GM18517 (cell line): ENCODE measurements around the gene ZNF541.

Experiments used
- ATAC-seq: cut with Tn5 transposase; IDR thresholded peaks from one replicate; pipeline ENCODE4 v1.9.1; 2021; ENCODE audit warnings: mild to moderate bottlenecking, moderate library complexity; ENCODE audit not compliant: unreplicated experiment

ZNF541 gene, protein sequence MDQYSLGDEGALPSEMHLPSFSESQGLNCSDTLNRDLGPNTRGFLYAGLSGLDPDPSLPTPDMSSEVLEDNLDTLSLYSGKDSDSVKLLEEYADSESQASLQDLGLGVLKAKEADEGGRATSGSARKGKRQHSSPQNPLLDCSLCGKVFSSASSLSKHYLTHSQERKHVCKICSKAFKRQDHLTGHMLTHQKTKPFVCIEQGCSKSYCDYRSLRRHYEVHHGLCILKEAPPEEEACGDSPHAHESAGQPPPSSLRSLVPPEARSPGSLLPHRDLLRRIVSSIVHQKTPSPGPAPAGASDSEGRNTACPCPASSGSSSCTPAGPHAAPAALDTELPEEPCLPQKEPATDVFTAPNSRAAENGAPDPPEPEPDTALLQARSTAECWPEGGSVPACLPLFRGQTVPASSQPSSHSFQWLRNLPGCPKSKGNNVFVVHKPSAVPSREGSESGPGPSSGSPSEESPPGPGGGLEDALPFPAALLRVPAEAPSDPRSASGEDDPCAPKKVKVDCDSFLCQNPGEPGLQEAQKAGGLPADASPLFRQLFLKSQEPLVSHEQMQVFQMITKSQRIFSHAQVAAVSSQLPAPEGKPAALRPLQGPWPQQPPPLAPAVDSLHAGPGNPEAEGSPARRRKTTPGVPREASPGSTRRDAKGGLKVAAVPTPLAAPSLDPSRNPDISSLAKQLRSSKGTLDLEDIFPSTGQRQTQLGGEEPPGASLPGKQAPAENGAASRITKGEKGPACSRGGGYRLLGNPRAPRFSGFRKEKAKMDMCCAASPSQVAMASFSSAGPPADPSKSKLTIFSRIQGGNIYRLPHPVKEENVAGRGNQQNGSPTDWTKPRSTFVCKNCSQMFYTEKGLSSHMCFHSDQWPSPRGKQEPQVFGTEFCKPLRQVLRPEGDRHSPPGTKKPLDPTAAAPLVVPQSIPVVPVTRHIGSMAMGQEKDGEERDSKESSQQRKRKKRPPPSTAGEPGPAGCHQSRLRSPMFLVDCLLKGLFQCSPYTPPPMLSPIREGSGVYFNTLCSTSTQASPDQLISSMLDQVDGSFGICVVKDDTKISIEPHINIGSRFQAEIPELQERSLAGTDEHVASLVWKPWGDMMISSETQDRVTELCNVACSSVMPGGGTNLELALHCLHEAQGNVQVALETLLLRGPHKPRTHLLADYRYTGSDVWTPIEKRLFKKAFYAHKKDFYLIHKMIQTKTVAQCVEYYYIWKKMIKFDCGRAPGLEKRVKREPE (N-terminal part only)

GRCh38 chr19:47573071-47574026 lies at the start of gene ZNF541:
ZNF541 (minus strand) TSS chr19:47573148; CDS start chr19:47555856, 17,292 bp downstream.
- no peak for ATAC-seq

DNA sequence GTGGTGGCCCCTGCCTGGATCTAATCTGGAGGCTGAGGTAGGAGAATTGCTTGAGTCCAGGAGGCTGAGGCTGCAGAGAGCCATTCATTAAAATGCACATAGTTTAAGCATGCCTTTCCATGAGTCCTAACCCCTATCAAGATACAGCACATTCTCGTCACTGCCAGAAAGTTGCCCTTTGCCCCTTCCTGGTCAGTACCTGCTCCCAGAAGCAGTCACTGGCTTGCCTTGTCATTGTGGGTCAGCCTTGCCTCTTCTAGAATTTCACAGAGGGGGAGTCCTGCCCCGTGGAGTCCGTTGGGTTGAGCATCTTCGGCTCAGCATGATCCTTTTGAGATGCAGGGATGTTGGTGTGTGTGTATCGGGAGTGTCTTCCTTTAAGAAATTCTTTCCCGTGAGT lies 46.8 kb upstream of the ZNF541 start:
- ATAC-seq = no peak

- no peak for ATAC-seq
Measured at GRCh38 chr19:47618771-47619170, 45.8 kb upstream of the ZNF541 start.

DNA sequence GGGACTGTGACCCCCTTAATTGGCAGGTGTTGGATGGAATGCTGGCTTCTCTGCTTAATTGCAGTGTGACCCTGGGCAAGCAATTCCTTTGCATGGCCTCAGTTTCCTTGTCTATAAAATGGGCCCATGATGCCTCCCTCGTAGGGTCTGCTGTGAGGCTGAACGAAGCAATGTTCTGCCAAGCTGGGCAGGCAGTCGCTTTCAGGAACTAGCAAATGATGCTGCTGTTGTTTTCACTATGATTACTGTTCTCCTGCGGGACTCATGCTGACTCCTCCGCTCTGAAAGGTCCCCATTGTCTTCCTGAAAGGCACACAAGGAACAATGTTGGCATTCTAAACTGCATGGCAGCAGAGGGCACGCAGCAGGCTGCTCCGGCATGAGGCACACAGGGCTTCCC lies 42.8 kb upstream of the ZNF541 start:
- no peak for ATAC-seq

DNA sequence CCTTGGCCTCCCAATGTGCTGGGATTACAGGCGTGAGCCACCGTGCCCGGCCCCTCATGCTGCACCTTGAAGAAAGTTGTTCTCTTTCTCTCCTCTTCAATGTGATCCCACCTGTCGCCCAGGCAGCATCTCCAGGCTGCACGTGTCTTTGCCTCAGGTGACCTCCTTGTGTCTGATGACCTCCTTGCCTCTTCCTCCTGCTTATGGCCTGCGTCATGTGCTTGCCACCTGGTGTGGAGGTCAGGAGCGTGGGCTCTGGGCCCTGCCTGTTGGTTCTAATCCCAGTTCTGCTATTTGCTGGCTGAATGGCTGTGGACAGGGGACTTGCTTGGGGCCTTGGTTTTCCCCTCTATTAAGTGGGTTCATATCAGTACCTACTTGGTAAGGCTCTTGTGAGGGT lies 42.3 kb upstream of the ZNF541 start:
- no peak for ATAC-seq

DNA sequence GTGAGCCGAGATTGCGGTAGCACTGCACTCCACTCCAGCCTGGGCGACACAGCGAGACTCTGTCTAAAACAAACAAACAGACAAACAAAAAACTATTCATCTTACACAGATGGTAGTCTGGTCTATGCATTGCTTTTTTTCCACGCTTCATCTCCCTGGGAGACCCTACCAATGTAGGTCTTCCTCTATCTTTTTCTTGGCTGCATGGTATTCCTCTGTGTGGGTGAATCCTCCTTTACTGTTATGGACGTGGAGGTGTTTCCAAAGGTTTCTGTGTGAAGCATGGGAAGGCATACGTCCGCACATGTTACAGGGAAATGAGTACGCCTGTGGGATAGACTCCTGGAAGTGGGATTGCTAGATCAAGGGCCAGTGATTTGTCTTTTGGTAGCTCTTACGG lies 41.6 kb upstream of the ZNF541 start:
- no peak for ATAC-seq

DNA sequence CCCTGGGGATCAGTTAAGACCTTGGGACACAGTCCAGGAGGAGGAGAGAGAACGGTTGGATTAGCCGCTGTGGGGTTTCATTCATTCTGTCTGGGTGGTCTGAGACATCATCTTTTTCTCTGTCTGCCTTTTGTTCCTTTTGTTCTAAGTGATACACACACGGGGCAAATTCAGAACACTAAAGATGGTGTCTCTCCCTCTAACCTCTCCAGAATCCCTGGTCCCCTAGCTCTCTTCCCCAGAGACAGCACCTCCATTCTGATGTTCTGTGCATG lies 41.0 kb upstream of the ZNF541 start:
- ATAC-seq = no peak

- no peak for ATAC-seq
Measured at GRCh38 chr19:47613165-47614020, 40.4 kb upstream of the ZNF541 start.

DNA sequence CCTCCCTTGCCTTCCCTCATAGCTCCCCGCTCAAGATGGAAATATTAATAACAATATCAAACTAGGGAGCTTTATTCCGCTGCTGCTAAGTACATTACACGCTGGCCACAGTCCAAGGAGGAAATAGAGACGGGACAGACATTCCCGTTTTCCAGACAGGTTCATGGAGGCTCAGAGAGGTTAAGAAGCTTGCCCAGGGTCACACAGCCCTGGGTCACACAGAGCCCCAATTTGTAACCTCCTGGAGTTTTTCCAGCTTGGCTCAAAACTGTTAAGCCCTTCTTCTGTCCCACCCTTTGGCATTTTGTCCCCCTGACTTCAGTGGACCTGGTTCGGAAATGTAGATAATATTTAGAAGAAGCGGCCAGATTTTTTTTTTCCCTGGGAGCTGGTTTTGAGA lies 38.0 kb upstream of the ZNF541 start:
- ATAC-seq = no peak

- ATAC-seq = no peak
Measured at GRCh38 chr19:47609906-47610894, 37.3 kb upstream of the ZNF541 start.

GRCh38 chr19:47608969-47609905 lies 36.3 kb upstream of the ZNF541 start, which contains the start of gene BICRA:
BICRA (plus strand) TSS chr19:47609134; CDS start chr19:47673575, 64,441 bp downstream.
- peak; percentile 48 for ATAC-seq

DNA sequence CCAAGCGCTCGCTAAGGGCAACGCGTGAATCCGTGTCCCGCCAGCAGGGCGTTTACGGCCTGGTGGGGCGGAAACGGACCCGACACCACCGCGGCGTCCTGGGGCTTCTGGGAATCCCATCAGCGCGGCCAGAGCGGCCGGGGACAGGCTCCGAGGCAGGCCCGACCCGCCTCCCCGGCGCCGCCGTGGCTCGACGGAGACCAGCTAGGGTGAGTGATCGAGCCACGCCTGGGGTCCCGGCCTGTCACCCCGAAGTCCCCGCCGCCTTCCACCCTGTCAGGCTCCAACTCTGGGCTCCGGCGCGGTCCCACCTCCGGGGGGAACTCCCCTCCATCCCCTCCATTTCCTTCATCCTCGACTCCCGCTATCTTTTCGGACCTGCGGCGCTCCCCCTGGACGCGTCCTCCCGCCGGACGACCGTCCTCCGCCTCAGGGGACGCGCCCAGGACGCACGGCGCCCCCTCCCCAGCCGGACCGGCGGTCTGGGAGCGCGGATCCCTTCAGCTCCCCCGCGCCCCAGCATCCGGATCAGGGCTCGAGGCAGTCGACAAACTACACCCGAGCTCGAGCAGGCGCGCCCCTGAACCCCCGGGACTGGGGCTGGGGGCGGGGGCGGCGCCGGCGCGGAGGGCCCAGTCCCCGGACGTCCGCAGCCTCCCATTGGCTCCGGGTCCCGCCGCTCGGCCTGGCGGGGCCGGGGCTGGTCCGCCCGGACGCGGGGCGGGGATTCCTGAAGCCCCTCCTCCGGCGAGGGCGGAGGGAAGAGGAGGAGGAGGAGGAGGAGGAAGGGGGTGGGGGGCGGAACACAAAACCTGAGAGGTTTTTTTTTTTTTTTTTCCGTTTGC lies 35.3 kb upstream of the ZNF541 start:
- peak; percentile 64 for ATAC-seq

GRCh38 chr19:47607564-47608073 lies 34.7 kb upstream of the ZNF541 start:
- no peak for ATAC-seq

GRCh38 chr19:47603706-47604565 lies 31.0 kb upstream of the ZNF541 start:
- ATAC-seq = no peak
